MCF 10A (cell line): ENCODE results near the gene IQSEC1. TPM values are rescaled to one million over a fixed set of nuclear protein-coding genes. Genes with fewer than 3 reads are reported as not detected.

Experiments used
- BruUV-seq: library from RNA; stranded (reverse); fragments of 400-500 nt; replicated peaks from 2 replicates; lab custom pipeline; 2021; lab: Mats Ljungman, UMichigan
- CTCF ChIA-PET: fragments of 300-600 bp; sonication (Branson Sonifier 250); formaldehyde crosslinking; extraction: SDS; loops from one replicate; lab custom pipeline; 2021; ENCODE audit warnings: antibody characterized with exemption, inconsistent platforms; lab: Yijun Ruan, JAX
- POLR2A ChIA-PET: fragments of 300-600, 350-650 bp; sonication (Branson Sonifier 250); formaldehyde crosslinking; extraction: SDS; loops from one replicate; lab custom pipeline; 2020; ENCODE audit warnings: antibody characterized with exemption, inconsistent platforms; lab: Yijun Ruan, JAX
- DNase-seq: peaks from one replicate; pipeline ENCODE4 v3.0.0-alpha.2; 2018; ENCODE audit not compliant: unreplicated experiment
- H3K27ac Mint-ChIP-seq: one replicate; pipeline ENCODE4 v1.8.0; 2022; ENCODE audit warnings: mild to moderate bottlenecking, low read depth, mixed read lengths; ENCODE audit not compliant: unreplicated experiment
- H3K27me3 Mint-ChIP-seq: one replicate; pipeline ENCODE4 v1.8.0; 2022; ENCODE audit warnings: mixed read lengths; ENCODE audit not compliant: insufficient read depth, unreplicated experiment
- H3K36me3 Mint-ChIP-seq: one replicate; pipeline ENCODE4 v1.8.0; 2022; ENCODE audit warnings: mild to moderate bottlenecking, moderate library complexity, mixed read lengths; ENCODE audit not compliant: insufficient read depth, unreplicated experiment
- H3K4me1 Mint-ChIP-seq: one replicate; pipeline ENCODE4 v1.8.0; 2022; ENCODE audit warnings: mixed read lengths; ENCODE audit not compliant: insufficient read depth, unreplicated experiment
- H3K4me3 Mint-ChIP-seq: one replicate; pipeline ENCODE4 v1.8.0; 2022; ENCODE audit warnings: mild to moderate bottlenecking, moderate library complexity, mixed read lengths; ENCODE audit not compliant: unreplicated experiment
- H3K9me3 Mint-ChIP-seq: one replicate; pipeline ENCODE4 v1.8.0; 2022; ENCODE audit warnings: mixed read lengths; ENCODE audit not compliant: unreplicated experiment
- intact Hi-C: fragments of 100-400 bp; cut with micrococcal nuclease; formaldehyde crosslinking; loops from 2 replicates; pipeline ENCODE4 v1.14.1; 2022
- total RNA-seq: library from RNA; stranded (reverse); gene quantifications from 2 replicates; pipeline ENCODE4 v1.2.3, GENCODE V29; 2022
- TF ChIP-seq, protein P1 (sequence below): fragments of 200-600 bp; IDR thresholded peaks from one replicate; pipeline ENCODE4 v1.8.0; 2022; ENCODE audit warnings: antibody characterized with exemption, mild to moderate bottlenecking; ENCODE audit not compliant: unreplicated experiment

IQSEC1 gene
- total RNA-seq, 1 experiment from 2014 or later, result 18.7 TPM

DNA sequence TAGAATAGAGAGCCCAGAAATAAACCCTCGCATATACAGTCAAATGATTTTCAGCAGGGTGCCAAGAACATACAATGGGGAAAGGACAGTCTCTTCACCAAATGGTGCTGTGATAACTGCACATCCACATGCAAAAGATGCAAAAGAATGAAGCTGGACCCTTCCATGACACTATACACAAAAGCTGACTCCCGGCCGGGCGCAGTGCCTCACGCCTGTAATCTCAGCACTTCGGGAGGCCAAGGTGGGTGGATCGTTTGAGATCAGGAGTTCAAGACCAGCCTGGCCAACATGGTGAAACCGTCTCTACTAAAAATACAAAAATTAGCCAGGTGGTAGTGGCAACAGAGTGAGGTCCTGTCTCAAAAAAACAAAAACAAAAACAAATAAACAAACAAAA lies 43.2 kb upstream of the IQSEC1 start:
- no peak for DNase-seq
- BruUV-seq, result no TSS peak
- Mint-ChIP-seq H3K9me3 (no peaks in the 10 kb centered on the region), H3K27ac (no peak overlapping the region), H3K27me3 (peaks cover 77% of the 10 kb centered on the region), H3K36me3 (no peaks in the 10 kb centered on the region), H3K4me1 (no peaks in the 10 kb centered on the region), H3K4me3 (no peak overlapping the region)
- intact Hi-C loops, result no loop called here
- CTCF ChIA-PET, result interaction anchor here (1.0 kb wide), 1 partner anchor 69 kb away, joined by 3 read pairs; no protein-coding TSS in a partner anchor
- TF ChIP-seq, protein P1, sequence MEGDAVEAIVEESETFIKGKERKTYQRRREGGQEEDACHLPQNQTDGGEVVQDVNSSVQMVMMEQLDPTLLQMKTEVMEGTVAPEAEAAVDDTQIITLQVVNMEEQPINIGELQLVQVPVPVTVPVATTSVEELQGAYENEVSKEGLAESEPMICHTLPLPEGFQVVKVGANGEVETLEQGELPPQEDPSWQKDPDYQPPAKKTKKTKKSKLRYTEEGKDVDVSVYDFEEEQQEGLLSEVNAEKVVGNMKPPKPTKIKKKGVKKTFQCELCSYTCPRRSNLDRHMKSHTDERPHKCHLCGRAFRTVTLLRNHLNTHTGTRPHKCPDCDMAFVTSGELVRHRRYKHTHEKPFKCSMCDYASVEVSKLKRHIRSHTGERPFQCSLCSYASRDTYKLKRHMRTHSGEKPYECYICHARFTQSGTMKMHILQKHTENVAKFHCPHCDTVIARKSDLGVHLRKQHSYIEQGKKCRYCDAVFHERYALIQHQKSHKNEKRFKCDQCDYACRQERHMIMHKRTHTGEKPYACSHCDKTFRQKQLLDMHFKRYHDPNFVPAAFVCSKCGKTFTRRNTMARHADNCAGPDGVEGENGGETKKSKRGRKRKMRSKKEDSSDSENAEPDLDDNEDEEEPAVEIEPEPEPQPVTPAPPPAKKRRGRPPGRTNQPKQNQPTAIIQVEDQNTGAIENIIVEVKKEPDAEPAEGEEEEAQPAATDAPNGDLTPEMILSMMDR, result no peak
- POLR2A ChIA-PET, result no interaction called here

DNA sequence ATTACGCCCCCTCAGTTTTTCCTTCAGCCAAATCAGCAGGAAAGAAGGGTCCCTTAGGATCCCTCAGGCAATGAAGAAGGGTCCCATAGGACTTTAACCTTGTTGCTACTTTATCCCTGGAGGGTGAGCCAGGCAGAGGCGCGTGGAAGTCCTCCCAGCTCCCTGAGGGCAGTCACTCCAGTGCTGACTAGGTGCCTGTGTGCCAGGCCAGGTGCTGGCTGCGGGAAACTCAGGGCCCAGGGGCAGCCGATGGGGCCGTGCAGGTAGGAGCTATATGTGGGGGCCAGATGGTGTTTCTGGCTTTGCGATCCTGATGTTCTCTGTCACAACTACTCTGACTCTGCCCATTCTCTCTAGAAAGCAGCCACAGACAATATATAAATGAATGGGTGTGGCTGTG lies 42.8 kb upstream of the IQSEC1 start:
- TF ChIP-seq, protein P1, result no peak

DNA sequence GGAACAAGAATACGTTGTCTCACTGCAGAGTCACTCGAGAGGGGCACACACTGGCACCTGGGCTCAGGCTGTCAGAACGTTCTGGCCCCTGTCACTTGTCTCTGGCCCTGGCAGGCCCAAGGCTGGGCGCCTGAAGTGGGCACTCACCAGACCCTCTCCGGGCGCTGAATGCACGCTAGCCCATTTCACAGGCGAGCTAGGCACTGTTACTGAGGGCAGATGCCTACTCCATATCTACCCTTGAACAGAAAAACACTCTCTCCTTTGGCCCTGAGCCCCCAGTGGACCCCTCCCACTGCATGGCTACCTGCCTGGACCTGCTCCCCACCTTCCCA lies 42.3 kb upstream of the IQSEC1 start:
- no peaks in the 10 kb centered on the region for H3K4me1 Mint-ChIP-seq
- H3K4me3 Mint-ChIP-seq, result no peak overlapping the region
- H3K27me3 Mint-ChIP-seq, result peaks cover 69% of the 10 kb centered on the region
- intact Hi-C loops, result no loop called here
- no peak for DNase-seq
- ChIA-PET CTCF (interaction anchor here (1.0 kb wide), 1 partner anchor 70 kb away, joined by 3 read pairs; no protein-coding TSS in a partner anchor), POLR2A (interaction anchor here (0.7 to 1.1 kb wide), 2 partner anchors 332 to 365 kb away, joined by 3 to 4 read pairs; partner anchors contain the start of gene HDAC11)
- no peaks in the 10 kb centered on the region for H3K36me3 Mint-ChIP-seq
- no TSS peak for BruUV-seq
- TF ChIP-seq, protein P1, result no peak
- no peak overlapping the region for H3K27ac Mint-ChIP-seq
- H3K9me3 Mint-ChIP-seq, result no peaks in the 10 kb centered on the region

More for the DNA sequence above, 42.8 kb upstream of the IQSEC1 start:
- Mint-ChIP-seq H3K4me1 (no peaks in the 10 kb centered on the region), H3K27me3 (peaks cover 72% of the 10 kb centered on the region), H3K36me3 (no peaks in the 10 kb centered on the region), H3K27ac (no peak overlapping the region), H3K9me3 (no peaks in the 10 kb centered on the region), H3K4me3 (no peak overlapping the region)
- POLR2A ChIA-PET, result interaction anchor here (1.1 kb wide), 1 partner anchor 364 kb away, joined by 4 read pairs; the partner anchor contains the start of gene HDAC11
- CTCF ChIA-PET, result interaction anchor here (1.0 kb wide), 1 partner anchor 69 kb away, joined by 3 read pairs; no protein-coding TSS in a partner anchor
- no TSS peak for BruUV-seq
- intact Hi-C loops, result no loop called here
- no peak for DNase-seq

DNA sequence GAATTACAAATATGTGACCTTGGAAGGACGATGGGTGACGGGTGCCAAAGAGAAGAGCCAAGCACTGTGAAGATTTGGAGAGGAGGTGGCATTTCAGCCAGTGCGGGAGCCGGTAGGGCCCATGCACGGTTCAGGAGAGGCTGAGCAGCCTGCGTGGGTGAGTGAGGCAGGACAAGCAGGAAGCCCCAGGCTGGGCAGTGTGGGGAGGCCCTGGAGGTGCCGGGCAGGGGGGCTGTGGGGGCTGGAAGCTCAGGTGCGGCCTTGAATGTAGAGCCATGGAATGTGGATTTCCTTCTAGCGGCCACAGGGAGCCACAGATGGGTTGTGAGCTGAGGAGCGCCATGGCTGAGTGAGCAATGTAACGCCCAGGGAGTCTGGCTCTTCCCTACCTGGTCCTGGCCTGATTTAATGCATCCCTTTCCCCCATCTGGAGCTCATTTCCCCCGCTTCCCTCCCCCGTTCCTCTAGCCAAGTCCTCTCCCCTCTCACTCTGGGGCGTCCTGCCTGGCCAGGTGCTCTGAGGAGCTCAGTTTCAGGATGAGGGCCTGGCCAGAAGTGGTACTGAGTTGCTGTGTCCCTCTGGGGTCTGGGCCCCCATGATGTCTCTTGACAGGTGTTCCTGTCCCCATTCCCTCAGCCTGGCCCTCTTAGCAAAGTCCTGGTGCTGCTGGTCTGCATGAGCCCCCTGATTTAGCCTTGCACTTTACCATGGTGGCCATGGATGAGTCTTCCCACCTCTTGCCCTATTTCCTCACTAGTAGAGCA lies 41.8 kb upstream of the IQSEC1 start:
- Mint-ChIP-seq H3K36me3 (no peaks in the 10 kb centered on the region), H3K27ac (no peak overlapping the region), H3K27me3 (peaks cover 64% of the 10 kb centered on the region), H3K4me1 (no peaks in the 10 kb centered on the region), H3K9me3 (no peaks in the 10 kb centered on the region), H3K4me3 (no peak overlapping the region)
- intact Hi-C loops, result no loop called here
- BruUV-seq, result no TSS peak
- CTCF ChIA-PET, result no interaction called here
- no peak for DNase-seq
- TF ChIP-seq, protein P1, result no peak
- POLR2A ChIA-PET, result interaction anchor here (0.7 to 1.1 kb wide), 2 partner anchors 333 to 365 kb away, joined by 3 to 4 read pairs; partner anchors contain the start of gene HDAC11
